GM12878 (cell line): ENCODE measurements around the gene PRR7. TPM values are rescaled to one million over a fixed set of nuclear protein-coding genes. Genes with fewer than 3 reads are reported as not detected.

Experiments
- BHLHE40 ChIP-seq, 2 experiments: fragments of 450-650 bp in 1 of 2; IDR thresholded peaks; 2 replicates each; pipeline ENCODE4 v1.6.1; 2011 to 2017; ENCODE audit warnings: low read depth in 2 of 2, borderline replicate concordance in 1 of 2, improper control_type of control experiment in 1 of 2, low read length in 1 of 2, mild to moderate bottlenecking in 1 of 2
- CBFB ChIP-seq: IDR thresholded peaks from 2 replicates; pipeline ENCODE4 v1.6.1; 2016; ENCODE audit warnings: antibody characterized with exemption, low read depth
- CBX3 ChIP-seq: fragments of 200-600 bp; sonication (generic); IDR thresholded peaks from 2 replicates; pipeline ENCODE4 v1.6.1; 2016; ENCODE audit warnings: low read depth, borderline replicate concordance
- CEBPB ChIP-seq, 2 experiments: fragments of 150-350 bp in 1 of 2; IDR thresholded peaks; 2 replicates each; pipeline ENCODE4 v1.6.1; 2012 to 2014; ENCODE audit warnings: low read depth in 2 of 2, low read length in 2 of 2, borderline replicate concordance in 1 of 2, inconsistent platforms in 1 of 2
- EED ChIP-seq: sonication (generic); IDR thresholded peaks from 2 replicates; pipeline ENCODE4 v1.6.1; 2016; ENCODE audit warnings: antibody characterized with exemption, low read depth
- FOXK2 ChIP-seq: fragments of 450-650 bp; IDR thresholded peaks from 2 replicates; pipeline ENCODE4 v1.6.1; 2017; ENCODE audit warnings: mild to moderate bottlenecking, moderate library complexity
- KDM1A ChIP-seq: fragments of 200-600 bp; sonication (generic); IDR thresholded peaks from 2 replicates; pipeline ENCODE4 v1.6.1; 2016; ENCODE audit warnings: borderline replicate concordance
- LARP7 ChIP-seq: fragments of 450-650 bp; IDR thresholded peaks from 2 replicates; pipeline ENCODE4 v1.6.1; 2017; ENCODE audit warnings: mild to moderate bottlenecking
- MLLT1 ChIP-seq: fragments of 450-650 bp; IDR thresholded peaks from 2 replicates; pipeline ENCODE4 v1.6.1; 2016; ENCODE audit warnings: mild to moderate bottlenecking
- MTA2 ChIP-seq: fragments of 450-650 bp; IDR thresholded peaks from 2 replicates; pipeline ENCODE4 v1.6.1; 2016; ENCODE audit warnings: low read depth, mild to moderate bottlenecking, moderate library complexity
- NBN ChIP-seq: fragments of 450-650 bp; IDR thresholded peaks from 2 replicates; pipeline ENCODE4 v1.6.1; 2016
- NFXL1 ChIP-seq: fragments of 450-650 bp; IDR thresholded peaks from 2 replicates; pipeline ENCODE4 v1.6.1; 2017; ENCODE audit warnings: antibody characterized with exemption, mild to moderate bottlenecking, borderline replicate concordance
- PAX8 ChIP-seq: fragments of 450-650 bp; IDR thresholded peaks from 2 replicates; pipeline ENCODE4 v1.6.1; 2017; ENCODE audit warnings: mild to moderate bottlenecking, moderate library complexity
- POU2F2 ChIP-seq: IDR thresholded peaks from 3 replicates; pipeline ENCODE4 v1.6.1; 2011; ENCODE audit warnings: low read depth, mild to moderate bottlenecking, low read length, borderline replicate concordance
- RB1 ChIP-seq: fragments of 450-650 bp; formaldehyde crosslinking; IDR thresholded peaks from 2 replicates; pipeline ENCODE4 v1.6.1; 2017; ENCODE audit warnings: mild to moderate bottlenecking, borderline replicate concordance
- SIN3A ChIP-seq: IDR thresholded peaks from 2 replicates; pipeline ENCODE4 v1.6.1; 2012; ENCODE audit warnings: low read depth, low read length, improper control_type of control experiment
- TBL1XR1 ChIP-seq: IDR thresholded peaks from 2 replicates; pipeline ENCODE4 v1.6.1; 2012; ENCODE audit warnings: low read depth, low read length, improper control_type of control experiment
- USF1 ChIP-seq: IDR thresholded peaks from 2 replicates; pipeline ENCODE4 v1.6.1; 2011; ENCODE audit warnings: borderline replicate concordance, low read depth, mild to moderate bottlenecking, moderate library complexity, mixed read lengths, low read length; ENCODE audit not compliant: insufficient read depth; ENCODE audit errors: extremely low read length
- ZBTB11 ChIP-seq: fragments of 450-650 bp; formaldehyde crosslinking; IDR thresholded peaks from 2 replicates; pipeline ENCODE4 v1.5.0; 2022; ENCODE audit warnings: mild to moderate bottlenecking, missing genetic modification characterization
- ZNF217 ChIP-seq: fragments of 450-650 bp; IDR thresholded peaks from 2 replicates; pipeline ENCODE4 v1.6.1; 2017; ENCODE audit warnings: antibody characterized with exemption, mild to moderate bottlenecking
- polyA plus RNA-seq, 11 experiments: library from polyadenylated mRNA; depleted of rRNA in 4 of 11; unstranded in 6 of 11; stranded (reverse) in 5 of 11; fragments of >200 nt; fragmentation: Nextera tagmentation in 4 of 11; fragmentation: Illumina TruSeq in 1 of 11; extraction: Ambion mirVana in 4 of 11; extraction: Trizol in 1 of 11; gene quantifications; 1 replicate in 1 of 11; 2 replicates in 10 of 11; pipeline versions ENCODE4 v1.2.1 to v1.2.3, GENCODE V29; 2011 to 2016; ENCODE audit warnings: inconsistent platforms in 2 of 11, missing spikeins in 2 of 11, low read depth in 1 of 11
- total RNA-seq, 4 experiments: library from RNA; depleted of rRNA in 3 of 4; stranded (reverse); fragments of >200 nt in 3 of 4; fragmentation: Illumina TruSeq in 1 of 4; extraction: Trizol in 1 of 4; gene quantifications; 2 replicates each; pipeline versions ENCODE4 v1.2.1 to v1.2.3, GENCODE V29; 2013 to 2021
- TF ChIP-seq, protein P1 (sequence below): IDR thresholded peaks from 2 replicates; pipeline ENCODE4 v1.6.1; 2011; ENCODE audit warnings: low read depth, mild to moderate bottlenecking, low read length, moderate library complexity, borderline replicate concordance; ENCODE audit errors: extremely low read depth
- TF ChIP-seq, protein P2 (sequence below), 3 experiments: IDR thresholded peaks in 2 of 3; conservative IDR thresholded peaks in 1 of 3; 2 replicates each; pipeline ENCODE4 v1.5.1; 2011; ENCODE audit warnings: low read depth in 3 of 3, low read length in 3 of 3, mild to moderate bottlenecking in 3 of 3, control low read depth in 2 of 3, moderate library complexity in 2 of 3, inconsistent platforms in 1 of 3, mixed read lengths in 1 of 3; ENCODE audit not compliant: control insufficient read depth in 2 of 3, insufficient read depth in 1 of 3; ENCODE audit errors: extremely low read depth in 1 of 3

PRR7 gene
- total and polyA plus RNA-seq, 10 of the 15 experiments (the other 5 are each of a cell fraction or from before 2014, with no cell fraction given) = 0.09 to 18.8 (median 4.6) TPM; not detected in 2

- no peak for TF ChIP-seq ZBTB11
- TF ChIP-seq PAX8 = no peak
- TF ChIP-seq, protein P1, sequence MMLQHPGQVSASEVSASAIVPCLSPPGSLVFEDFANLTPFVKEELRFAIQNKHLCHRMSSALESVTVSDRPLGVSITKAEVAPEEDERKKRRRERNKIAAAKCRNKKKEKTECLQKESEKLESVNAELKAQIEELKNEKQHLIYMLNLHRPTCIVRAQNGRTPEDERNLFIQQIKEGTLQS = no peak
- TF ChIP-seq TBL1XR1 = no peak
- peak; percentile 39; the same call in 1 of the 2 replicates for TF ChIP-seq NBN
- TF ChIP-seq, protein P2, sequence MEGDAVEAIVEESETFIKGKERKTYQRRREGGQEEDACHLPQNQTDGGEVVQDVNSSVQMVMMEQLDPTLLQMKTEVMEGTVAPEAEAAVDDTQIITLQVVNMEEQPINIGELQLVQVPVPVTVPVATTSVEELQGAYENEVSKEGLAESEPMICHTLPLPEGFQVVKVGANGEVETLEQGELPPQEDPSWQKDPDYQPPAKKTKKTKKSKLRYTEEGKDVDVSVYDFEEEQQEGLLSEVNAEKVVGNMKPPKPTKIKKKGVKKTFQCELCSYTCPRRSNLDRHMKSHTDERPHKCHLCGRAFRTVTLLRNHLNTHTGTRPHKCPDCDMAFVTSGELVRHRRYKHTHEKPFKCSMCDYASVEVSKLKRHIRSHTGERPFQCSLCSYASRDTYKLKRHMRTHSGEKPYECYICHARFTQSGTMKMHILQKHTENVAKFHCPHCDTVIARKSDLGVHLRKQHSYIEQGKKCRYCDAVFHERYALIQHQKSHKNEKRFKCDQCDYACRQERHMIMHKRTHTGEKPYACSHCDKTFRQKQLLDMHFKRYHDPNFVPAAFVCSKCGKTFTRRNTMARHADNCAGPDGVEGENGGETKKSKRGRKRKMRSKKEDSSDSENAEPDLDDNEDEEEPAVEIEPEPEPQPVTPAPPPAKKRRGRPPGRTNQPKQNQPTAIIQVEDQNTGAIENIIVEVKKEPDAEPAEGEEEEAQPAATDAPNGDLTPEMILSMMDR (IDR thresholded peaks at IDR 0.05 in 2 of 3, conservative IDR thresholded peaks at IDR 0.05 in 1 of 3; ENCODE audit: control insufficient read depth in 2 of 3, extremely low read depth in 1 of 3, insufficient read depth in 1 of 3, low read depth in 3 of 3, low read length in 3 of 3) = peak; percentile 92 to 95 (median 93)
- no peak for TF ChIP-seq CBX3
- no peak for TF ChIP-seq FOXK2
- TF ChIP-seq RB1 = peak; percentile 56; the same call in 1 of the 2 replicates
- 0 out of 2 replicates have a peak, but pooled peaks have one; percentile 41 for TF ChIP-seq CBFB
- no peak for TF ChIP-seq USF1
- no peak for TF ChIP-seq KDM1A
- TF ChIP-seq POU2F2 = 0 out of 3 replicates have a peak, but pooled peaks have one; percentile 7
- TF ChIP-seq NFXL1 = no peak
- TF ChIP-seq MLLT1 = 0 out of 2 replicates have a peak, but pooled peaks have one; percentile 24
- TF ChIP-seq MTA2 = no peak
- TF ChIP-seq EED = peak; percentile 81
- no peak for TF ChIP-seq ZNF217
- peak in 1 of 2 experiments; percentile 15; a peak in 1 of 4 replicates for TF ChIP-seq BHLHE40 (IDR thresholded peaks at IDR 0.05; ENCODE audit: borderline replicate concordance in 1 of 2, low read depth in 2 of 2, low read length in 1 of 2)
- no peak for TF ChIP-seq SIN3A
- no peak for TF ChIP-seq LARP7
- no peak for TF ChIP-seq CEBPB (IDR thresholded peaks at IDR 0.05; ENCODE audit: borderline replicate concordance in 1 of 2, low read depth in 2 of 2, low read length in 2 of 2)
Measured at GRCh38 chr5:177500685-177501522, 54.3 kb downstream of the PRR7 start (continued).
